Tibial nerve (tissue), 4 donors: ENCODE results near the gene UBE4A. TPM values are rescaled to one million over a fixed set of nuclear protein-coding genes. Genes with fewer than 3 reads are reported as not detected.

Experiments
- DNase-seq, 2 donors: peaks; one replicate each; pipeline ENCODE4 v3.0.0-alpha.2; 2019; ENCODE audit warnings: low spot score in 2 of 2
- H3K27ac ChIP-seq, 4 donors: fragments of 200-600 bp; sonication (generic) in 3 of 4; one replicate each; pipeline ENCODE4 v1.5.1; 2017 to 2019; ENCODE audit warnings: mild to moderate bottlenecking in 1 of 4
- H3K27me3 ChIP-seq, 2 donors: fragments of 200-600 bp; sonication (generic) in 1 of 2; one replicate each; pipeline versions ENCODE4 v1.5.1 to v1.6.0; 2017 to 2019
- H3K36me3 ChIP-seq, 3 donors: fragments of 200-600 bp; sonication (generic); one replicate each; pipeline ENCODE4 v1.5.1; 2018 to 2019
- H3K4me1 ChIP-seq, 4 donors: fragments of 200-600 bp; sonication (generic) in 3 of 4; one replicate each; pipeline ENCODE4 v1.5.1; 2017 to 2019
- H3K4me3 ChIP-seq, 4 donors: fragments of 200-600 bp; sonication (generic) in 3 of 4; one replicate each; pipeline ENCODE4 v1.5.1; 2017 to 2019; ENCODE audit warnings: mild to moderate bottlenecking in 1 of 4, moderate library complexity in 1 of 4
- H3K9me3 ChIP-seq, 4 donors: fragments of 200-600 bp; sonication (generic) in 3 of 4; one replicate each; pipeline ENCODE4 v1.5.1; 2017 to 2019
- EP300 ChIP-seq, 2 donors: sonication (generic); formaldehyde crosslinking; IDR thresholded peaks; one replicate each; pipeline ENCODE4 v1.6.1; 2017; ENCODE audit warnings: antibody characterized with exemption in 2 of 2, mild to moderate bottlenecking in 1 of 2
- POLR2A ChIP-seq, 2 donors: fragments of 450-650 bp; IDR thresholded peaks; one replicate each; pipeline ENCODE4 v1.6.1; 2017; ENCODE audit warnings: antibody characterized with exemption in 2 of 2, mild to moderate bottlenecking in 2 of 2, moderate library complexity in 2 of 2
- WGBS, 2 donors: methylation state at CpG; one replicate each; pipeline ENCODE4 v1.1.5; 2018; 5-methylcytosine and 5-hydroxymethylcytosine counted together
- total RNA-seq, 4 donors: library from RNA; depleted of rRNA; stranded (reverse); fragments of >200 nt; gene quantifications; one replicate each; pipeline ENCODE4 v1.1.0, GENCODE V29; 2016
- TF ChIP-seq, protein P1 (sequence below), 5 experiments: fragments of 200-600 bp in 3 of 5; fragments of 450-650 bp in 2 of 5; sonication (generic) in 3 of 5; IDR thresholded peaks; one replicate each; pipeline ENCODE4 v1.5.1; 2016 to 2019; ENCODE audit warnings: antibody characterized with exemption in 5 of 5, mild to moderate bottlenecking in 3 of 5, moderate library complexity in 2 of 5

Gene UBE4A
- total RNA-seq, 4 donors from 2014 or later = 38.4 to 48.5 (median 41.4) TPM

DNA sequence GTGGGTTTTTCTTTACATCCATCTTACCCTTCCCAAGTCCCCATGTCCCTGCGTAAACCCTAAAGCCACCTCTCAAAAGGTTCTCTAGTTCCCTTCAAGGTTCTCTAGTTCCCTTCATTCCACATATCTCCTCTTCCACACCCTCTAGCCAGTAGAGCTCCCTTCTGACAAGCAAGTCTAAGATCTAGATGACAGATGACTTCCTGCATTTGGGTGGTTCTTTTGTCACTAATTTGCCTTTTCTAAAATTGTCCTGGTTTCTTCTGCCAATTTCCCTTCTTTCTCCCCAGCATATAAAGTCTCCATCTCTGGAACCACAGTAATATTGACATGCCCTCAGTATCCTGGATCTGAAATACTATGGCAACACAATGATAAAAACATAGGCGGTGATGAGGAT is 47.1 kb upstream of the UBE4A start:
- Histone ChIP-seq H3K36me3 (no peaks in the 10 kb centered on the region), H3K27me3 (peaks cover 0 to 46% of the 10 kb centered on the region in 2 donors), H3K4me1 (peaks cover 0 to 22% (median 10%) of the 10 kb centered on the region in 4 donors), H3K9me3 (no peaks in the 10 kb centered on the region), H3K27ac (no peak overlapping the region), H3K4me3 (no peak overlapping the region)
- DNase-seq = no peak
- TF ChIP-seq, protein P1, sequence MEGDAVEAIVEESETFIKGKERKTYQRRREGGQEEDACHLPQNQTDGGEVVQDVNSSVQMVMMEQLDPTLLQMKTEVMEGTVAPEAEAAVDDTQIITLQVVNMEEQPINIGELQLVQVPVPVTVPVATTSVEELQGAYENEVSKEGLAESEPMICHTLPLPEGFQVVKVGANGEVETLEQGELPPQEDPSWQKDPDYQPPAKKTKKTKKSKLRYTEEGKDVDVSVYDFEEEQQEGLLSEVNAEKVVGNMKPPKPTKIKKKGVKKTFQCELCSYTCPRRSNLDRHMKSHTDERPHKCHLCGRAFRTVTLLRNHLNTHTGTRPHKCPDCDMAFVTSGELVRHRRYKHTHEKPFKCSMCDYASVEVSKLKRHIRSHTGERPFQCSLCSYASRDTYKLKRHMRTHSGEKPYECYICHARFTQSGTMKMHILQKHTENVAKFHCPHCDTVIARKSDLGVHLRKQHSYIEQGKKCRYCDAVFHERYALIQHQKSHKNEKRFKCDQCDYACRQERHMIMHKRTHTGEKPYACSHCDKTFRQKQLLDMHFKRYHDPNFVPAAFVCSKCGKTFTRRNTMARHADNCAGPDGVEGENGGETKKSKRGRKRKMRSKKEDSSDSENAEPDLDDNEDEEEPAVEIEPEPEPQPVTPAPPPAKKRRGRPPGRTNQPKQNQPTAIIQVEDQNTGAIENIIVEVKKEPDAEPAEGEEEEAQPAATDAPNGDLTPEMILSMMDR (IDR thresholded peaks at IDR 0.05) = no peak
- TF ChIP-seq POLR2A (IDR thresholded peaks at IDR 0.05) = no peak
- no peak for TF ChIP-seq EP300 (IDR thresholded peaks at IDR 0.05)
- WGBS, 2 donors = 96 to 99% methylated on average over 2 of the region's 2 CpGs

DNA sequence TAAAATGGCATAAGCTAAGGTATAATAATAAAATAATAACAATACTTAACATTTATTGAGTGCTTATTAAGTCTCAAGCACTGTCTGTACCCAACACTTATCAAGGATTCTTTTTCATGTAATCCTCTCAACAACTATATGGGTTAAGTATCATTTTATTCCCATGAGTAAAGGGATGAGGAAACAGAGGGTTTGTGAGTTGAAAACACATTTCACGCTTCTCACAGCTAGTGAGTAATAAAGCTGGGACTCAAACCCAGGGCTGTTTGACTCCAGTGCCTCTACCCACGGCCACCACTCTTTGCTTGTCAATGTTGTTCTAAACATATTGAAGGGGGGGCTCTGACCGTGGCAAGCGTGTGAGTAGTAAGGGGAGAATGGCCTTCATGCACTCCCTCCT is 46.2 kb upstream of the UBE4A start:
- H3K36me3 ChIP-seq = no peaks in the 10 kb centered on the region
- TF ChIP-seq, protein P1 (IDR thresholded peaks at IDR 0.05) = no peak
- TF ChIP-seq EP300 (IDR thresholded peaks at IDR 0.05) = no peak
- TF ChIP-seq POLR2A (IDR thresholded peaks at IDR 0.05) = no peak
- H3K4me1 ChIP-seq = peaks cover 0 to 22% (median 10%) of the 10 kb centered on the region in 4 donors
- 63 to 72% methylated on average over 4 of the region's 4 CpGs for WGBS, 2 donors
- H3K27ac ChIP-seq = no peak overlapping the region
- DNase-seq = no peak
- no peaks in the 10 kb centered on the region for H3K9me3 ChIP-seq
- peaks cover 0 to 46% of the 10 kb centered on the region in 2 donors for H3K27me3 ChIP-seq
- no peak overlapping the region for H3K4me3 ChIP-seq

DNA sequence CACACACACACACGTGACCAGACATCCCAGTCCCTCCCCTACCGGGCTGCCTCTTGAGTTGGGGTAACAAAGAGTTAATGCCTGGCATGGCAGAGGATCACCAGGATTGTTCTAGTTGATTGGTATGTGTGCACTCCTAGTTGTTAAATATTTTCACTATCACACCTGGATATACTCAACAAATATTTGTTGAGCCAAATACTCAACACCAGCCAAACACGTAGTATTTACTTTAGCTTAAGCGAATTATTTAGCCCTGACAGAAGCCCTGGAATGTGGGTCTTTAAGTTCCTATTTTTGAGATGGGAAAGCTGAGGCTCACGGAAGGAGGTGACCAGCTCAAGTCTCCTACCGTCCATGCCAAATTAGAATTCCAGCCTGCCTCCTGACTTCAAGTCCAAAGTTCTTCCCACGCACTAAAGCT is 44.4 kb upstream of the UBE4A start:
- no peak for TF ChIP-seq EP300 (IDR thresholded peaks at IDR 0.05)
- TF ChIP-seq POLR2A (IDR thresholded peaks at IDR 0.05) = no peak
- 49 to 53% methylated on average over 7 of the region's 7 CpGs for WGBS, 2 donors
- peaks cover 0 to 46% of the 10 kb centered on the region in 2 donors for H3K27me3 ChIP-seq

DNA sequence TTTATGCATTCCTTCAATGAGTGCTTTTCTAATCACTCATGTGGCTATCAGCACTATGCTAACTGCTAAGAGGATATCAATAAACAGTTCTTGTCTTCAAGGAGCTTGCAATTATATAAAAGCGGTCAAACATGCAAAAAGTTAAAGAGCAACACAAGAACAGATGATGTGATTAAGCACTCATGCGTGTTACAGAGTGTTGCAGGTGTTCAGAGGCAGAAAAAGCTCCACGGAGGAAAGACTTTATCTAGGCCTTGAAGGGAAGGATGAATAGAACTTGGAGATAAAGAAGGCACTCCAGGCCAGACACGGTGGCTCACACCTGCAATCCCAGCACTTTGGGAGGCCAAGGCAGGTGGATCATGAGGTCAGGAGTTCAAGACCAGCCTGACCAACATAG is 41.3 kb upstream of the UBE4A start:
- TF ChIP-seq, protein P1 (IDR thresholded peaks at IDR 0.05) = no peak
- TF ChIP-seq EP300 (IDR thresholded peaks at IDR 0.05) (no peak), POLR2A (IDR thresholded peaks at IDR 0.05) (no peak)
- Histone ChIP-seq H3K9me3 (no peaks in the 10 kb centered on the region), H3K4me3 (no peak overlapping the region), H3K27ac (no peak overlapping the region), H3K36me3 (no peaks in the 10 kb centered on the region), H3K27me3 (peaks cover 0 to 18% of the 10 kb centered on the region in 2 donors), H3K4me1 (peaks cover 0 to 32% (median 11%) of the 10 kb centered on the region in 4 donors)
- 84 to 90% methylated on average over 4 of the region's 4 CpGs for WGBS, 2 donors
- no peak for DNase-seq

More for the DNA sequence above, 44.4 kb upstream of the UBE4A start:
- H3K27ac ChIP-seq = no peak overlapping the region
- H3K4me3 ChIP-seq = no peak overlapping the region
- H3K4me1 ChIP-seq = peaks cover 0 to 25% (median 11%) of the 10 kb centered on the region in 4 donors
- no peak for DNase-seq
- H3K36me3 ChIP-seq = no peaks in the 10 kb centered on the region
- no peaks in the 10 kb centered on the region for H3K9me3 ChIP-seq

DNA sequence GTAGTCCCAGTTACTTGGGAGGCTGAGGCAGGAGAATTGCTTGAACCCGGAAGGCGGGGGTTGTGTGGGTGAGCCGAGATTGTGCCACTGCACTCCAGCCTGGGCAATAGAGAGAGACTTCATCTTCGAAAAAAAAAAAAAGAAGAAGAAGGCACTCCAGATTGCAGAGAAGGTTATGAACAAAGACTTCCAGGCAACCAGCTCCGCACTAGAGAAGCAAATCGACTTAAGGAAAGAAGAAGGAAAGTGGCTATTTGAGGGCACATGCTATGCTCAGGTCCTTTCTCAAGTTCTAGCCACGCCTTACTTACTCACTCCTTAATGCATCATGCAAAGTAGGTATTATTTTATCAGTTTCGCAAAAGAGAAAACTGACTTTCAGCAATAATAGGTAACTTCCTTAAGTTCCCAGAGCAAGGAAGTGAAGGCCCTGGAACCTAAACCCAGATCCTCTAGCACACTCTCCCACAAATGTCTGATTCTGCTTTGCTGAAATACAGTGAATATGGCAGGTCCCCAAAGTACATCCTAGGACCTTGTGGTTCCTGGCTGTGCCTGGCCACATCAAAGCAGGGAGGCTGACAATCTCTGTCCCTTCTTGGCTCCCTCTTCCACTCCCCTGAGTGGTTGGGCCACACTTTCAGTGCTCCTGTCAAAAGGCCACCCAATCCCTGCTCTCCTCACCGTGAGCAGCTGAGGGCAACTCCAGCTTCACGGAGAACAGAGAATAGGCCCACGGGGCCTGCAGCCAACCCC is 40.6 kb upstream of the UBE4A start:
- WGBS, 2 donors = 83 to 84% methylated on average over 11 of the region's 11 CpGs
- H3K36me3 ChIP-seq = no peaks in the 10 kb centered on the region
- peaks cover 0 to 18% of the 10 kb centered on the region in 2 donors for H3K27me3 ChIP-seq
- H3K27ac ChIP-seq = no peak overlapping the region
- H3K4me1 ChIP-seq = peaks cover 0 to 32% (median 11%) of the 10 kb centered on the region in 4 donors
- no peaks in the 10 kb centered on the region for H3K9me3 ChIP-seq
- no peak for DNase-seq
- H3K4me3 ChIP-seq = no peak overlapping the region
- TF ChIP-seq EP300 (IDR thresholded peaks at IDR 0.05) = no peak
- TF ChIP-seq, protein P1 (IDR thresholded peaks at IDR 0.05) = no peak
- no peak for TF ChIP-seq POLR2A (IDR thresholded peaks at IDR 0.05)
